Ishikawa (cell line): Measurements from ENCODE around the gene CRYZ.

Experiments used
- CEBPB ChIP-seq: IDR thresholded peaks from 2 replicates; pipeline ENCODE4 v1.6.1; 2012
- CREB1 ChIP-seq: IDR thresholded peaks from 2 replicates; pipeline ENCODE4 v1.6.1; 2012; ENCODE audit warnings: low read depth
- EGR1 ChIP-seq: IDR thresholded peaks from 2 replicates; pipeline ENCODE4 v1.6.1; 2012
- EP300 ChIP-seq: IDR thresholded peaks from 2 replicates; pipeline ENCODE4 v1.6.1; 2012; ENCODE audit warnings: borderline replicate concordance
- FOXM1 ChIP-seq: IDR thresholded peaks from 2 replicates; pipeline ENCODE4 v1.6.1; 2012; ENCODE audit warnings: low read depth, borderline replicate concordance
- NFIC ChIP-seq: IDR thresholded peaks from 2 replicates; pipeline ENCODE4 v1.6.1; 2012
- RAD21 ChIP-seq: IDR thresholded peaks from 2 replicates; pipeline ENCODE4 v1.6.1; 2012; ENCODE audit warnings: low read depth
- TAF1 ChIP-seq: IDR thresholded peaks from 2 replicates; pipeline ENCODE4 v1.6.1; 2012; ENCODE audit warnings: low read depth, mild to moderate bottlenecking
- TCF12 ChIP-seq: IDR thresholded peaks from 2 replicates; pipeline ENCODE4 v1.6.1; 2012; ENCODE audit warnings: low read depth
- TEAD4 ChIP-seq: IDR thresholded peaks from 2 replicates; pipeline ENCODE4 v1.6.1; 2012
- YY1 ChIP-seq: IDR thresholded peaks from 2 replicates; pipeline ENCODE4 v1.6.1; 2012; ENCODE audit warnings: low read depth
- ZBTB7A ChIP-seq: IDR thresholded peaks from 2 replicates; pipeline ENCODE4 v1.6.1; 2012; ENCODE audit warnings: low read depth
- TF ChIP-seq, protein P1 (sequence below): IDR thresholded peaks from 2 replicates; pipeline ENCODE4 v1.6.1; 2012
- TF ChIP-seq, protein P2 (sequence below): IDR thresholded peaks from 2 replicates; pipeline ENCODE4 v1.6.1; 2012; ENCODE audit warnings: low read depth, mild to moderate bottlenecking
- TF ChIP-seq, protein P3 (sequence below): IDR thresholded peaks from 2 replicates; pipeline ENCODE4 v1.6.1; 2012

The CRYZ gene

DNA sequence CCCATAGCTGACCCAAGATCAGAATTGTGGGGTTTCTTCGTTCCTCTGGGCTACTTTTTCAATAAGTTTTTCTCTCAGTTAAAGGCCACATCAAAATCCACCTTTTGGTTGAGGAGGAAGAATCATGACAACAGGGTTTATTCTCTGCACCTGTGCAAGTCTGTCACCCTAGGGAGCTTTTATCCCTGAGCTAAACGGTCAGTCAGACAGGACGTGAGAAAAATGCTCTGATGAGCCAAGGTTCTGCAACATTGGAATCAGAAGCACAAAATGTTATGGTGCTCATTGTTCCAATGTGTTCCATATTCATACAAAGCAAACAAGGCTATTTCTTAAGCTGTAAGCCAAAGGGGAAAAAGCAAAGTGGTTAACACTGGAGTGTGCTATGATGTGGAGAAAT, 51.8 kb downstream of the CRYZ start:
- TF ChIP-seq NFIC (no peak), EGR1 (no peak), EP300 (no peak), CEBPB (no peak), CREB1 (no peak), ZBTB7A (no peak), TCF12 (no peak), FOXM1 (no peak), YY1 (no peak), TEAD4 (no peak), TAF1 (no peak), RAD21 (no peak)
- TF ChIP-seq, protein P1, sequence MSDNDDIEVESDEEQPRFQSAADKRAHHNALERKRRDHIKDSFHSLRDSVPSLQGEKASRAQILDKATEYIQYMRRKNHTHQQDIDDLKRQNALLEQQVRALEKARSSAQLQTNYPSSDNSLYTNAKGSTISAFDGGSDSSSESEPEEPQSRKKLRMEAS: no peak
- TF ChIP-seq, protein P2, sequence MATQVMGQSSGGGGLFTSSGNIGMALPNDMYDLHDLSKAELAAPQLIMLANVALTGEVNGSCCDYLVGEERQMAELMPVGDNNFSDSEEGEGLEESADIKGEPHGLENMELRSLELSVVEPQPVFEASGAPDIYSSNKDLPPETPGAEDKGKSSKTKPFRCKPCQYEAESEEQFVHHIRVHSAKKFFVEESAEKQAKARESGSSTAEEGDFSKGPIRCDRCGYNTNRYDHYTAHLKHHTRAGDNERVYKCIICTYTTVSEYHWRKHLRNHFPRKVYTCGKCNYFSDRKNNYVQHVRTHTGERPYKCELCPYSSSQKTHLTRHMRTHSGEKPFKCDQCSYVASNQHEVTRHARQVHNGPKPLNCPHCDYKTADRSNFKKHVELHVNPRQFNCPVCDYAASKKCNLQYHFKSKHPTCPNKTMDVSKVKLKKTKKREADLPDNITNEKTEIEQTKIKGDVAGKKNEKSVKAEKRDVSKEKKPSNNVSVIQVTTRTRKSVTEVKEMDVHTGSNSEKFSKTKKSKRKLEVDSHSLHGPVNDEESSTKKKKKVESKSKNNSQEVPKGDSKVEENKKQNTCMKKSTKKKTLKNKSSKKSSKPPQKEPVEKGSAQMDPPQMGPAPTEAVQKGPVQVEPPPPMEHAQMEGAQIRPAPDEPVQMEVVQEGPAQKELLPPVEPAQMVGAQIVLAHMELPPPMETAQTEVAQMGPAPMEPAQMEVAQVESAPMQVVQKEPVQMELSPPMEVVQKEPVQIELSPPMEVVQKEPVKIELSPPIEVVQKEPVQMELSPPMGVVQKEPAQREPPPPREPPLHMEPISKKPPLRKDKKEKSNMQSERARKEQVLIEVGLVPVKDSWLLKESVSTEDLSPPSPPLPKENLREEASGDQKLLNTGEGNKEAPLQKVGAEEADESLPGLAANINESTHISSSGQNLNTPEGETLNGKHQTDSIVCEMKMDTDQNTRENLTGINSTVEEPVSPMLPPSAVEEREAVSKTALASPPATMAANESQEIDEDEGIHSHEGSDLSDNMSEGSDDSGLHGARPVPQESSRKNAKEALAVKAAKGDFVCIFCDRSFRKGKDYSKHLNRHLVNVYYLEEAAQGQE: no peak
- TF ChIP-seq, protein P3, sequence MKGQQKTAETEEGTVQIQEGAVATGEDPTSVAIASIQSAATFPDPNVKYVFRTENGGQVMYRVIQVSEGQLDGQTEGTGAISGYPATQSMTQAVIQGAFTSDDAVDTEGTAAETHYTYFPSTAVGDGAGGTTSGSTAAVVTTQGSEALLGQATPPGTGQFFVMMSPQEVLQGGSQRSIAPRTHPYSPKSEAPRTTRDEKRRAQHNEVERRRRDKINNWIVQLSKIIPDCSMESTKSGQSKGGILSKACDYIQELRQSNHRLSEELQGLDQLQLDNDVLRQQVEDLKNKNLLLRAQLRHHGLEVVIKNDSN: no peak

DNA sequence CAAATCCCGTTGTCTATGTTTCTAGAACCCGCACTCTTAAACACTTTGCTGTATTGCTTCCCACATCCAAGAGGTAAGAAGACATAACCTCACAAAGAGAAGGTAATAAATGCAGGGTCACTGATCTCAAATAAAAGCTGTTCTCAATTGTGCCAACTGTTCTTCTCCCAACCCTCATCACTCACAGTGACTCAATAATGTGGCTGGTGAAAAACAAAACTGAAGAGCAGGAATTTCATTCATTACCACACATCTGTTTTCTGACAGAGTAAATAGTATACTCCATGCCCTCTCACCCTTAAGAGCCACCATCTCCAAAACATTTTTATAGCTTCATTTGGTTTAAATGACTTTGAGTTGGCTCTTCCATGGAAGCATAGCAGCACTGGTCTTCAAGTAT, 53.0 kb downstream of the CRYZ start:
- no peak for TF ChIP-seq NFIC
- no peak for TF ChIP-seq RAD21
- TF ChIP-seq, protein P2: no peak
- no peak for TF ChIP-seq TAF1
- TF ChIP-seq YY1: no peak
- no peak for TF ChIP-seq EGR1
- TF ChIP-seq EP300: no peak
- TF ChIP-seq TCF12: no peak
- no peak for TF ChIP-seq TEAD4
- no peak for TF ChIP-seq FOXM1
- TF ChIP-seq ZBTB7A: no peak
- TF ChIP-seq, protein P1: no peak
- no peak for TF ChIP-seq CEBPB
- TF ChIP-seq, protein P3: no peak
- TF ChIP-seq CREB1: no peak

DNA sequence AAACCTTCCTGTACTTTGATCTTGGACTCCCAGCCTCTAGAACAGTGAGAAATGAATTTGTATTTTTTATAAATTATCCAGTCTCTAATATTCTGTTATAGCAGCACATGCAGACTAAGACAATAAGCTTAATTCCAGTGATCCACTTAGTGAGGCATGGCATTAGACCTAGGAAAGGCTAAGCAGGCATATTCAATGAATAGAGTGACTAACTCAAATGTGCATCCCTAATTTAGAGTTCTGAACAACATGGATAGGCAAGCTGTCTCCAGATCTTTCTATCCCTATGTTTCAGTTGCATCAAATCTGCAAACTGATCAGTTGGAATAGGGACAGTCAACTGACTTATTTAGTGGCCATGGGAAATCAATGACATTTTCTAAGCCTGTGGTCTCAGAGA, 54.9 kb downstream of the CRYZ start:
- TF ChIP-seq, protein P3: no peak
- TF ChIP-seq FOXM1: no peak
- no peak for TF ChIP-seq TEAD4
- TF ChIP-seq CREB1: no peak
- TF ChIP-seq CEBPB: no peak
- TF ChIP-seq ZBTB7A: no peak
- no peak for TF ChIP-seq EGR1
- TF ChIP-seq TCF12: no peak
- no peak for TF ChIP-seq TAF1
- no peak for TF ChIP-seq NFIC
- TF ChIP-seq, protein P1: no peak
- no peak for TF ChIP-seq YY1
- TF ChIP-seq, protein P2: no peak
- TF ChIP-seq EP300: no peak
- TF ChIP-seq RAD21: no peak
